HEK293 (cell line): ENCODE data around the gene PAAF1.
A peak's percentile ranks its signal among the peaks of the same experiment; 100 is the strongest.

Experiments used
- CTCF ChIA-PET: fragments of 350-600 bp; formaldehyde crosslinking; extraction: SDS; loops from one replicate; lab custom pipeline; 2021; ENCODE audit warnings: antibody characterized with exemption; lab: Yijun Ruan, JAX
- POLR2A ChIA-PET: fragments of 300-600 bp; formaldehyde crosslinking; extraction: SDS; loops from one replicate; lab custom pipeline; 2020; ENCODE audit warnings: antibody characterized with exemption, inconsistent platforms; lab: Yijun Ruan, JAX
- H3K27ac ChIP-seq: fragments of 200-500 bp; sonication (Bioruptor generic); 2 replicates; pipeline ENCODE4 v1.5.1; 2014; ENCODE audit warnings: low read depth, low read length, control low read depth, inconsistent platforms; ENCODE audit errors: extremely low read depth
- H3K36me3 ChIP-seq, 2 experiments: fragments of 200-500 bp in 1 of 2; sonication (Bioruptor generic) in 1 of 2; 1 replicate in 1 of 2; 2 replicates in 1 of 2; pipeline ENCODE4 v1.5.1; 2014 to 2017; ENCODE audit warnings: inconsistent platforms in 2 of 2, low read length in 2 of 2; ENCODE audit not compliant: control insufficient read depth in 2 of 2, insufficient read depth in 1 of 2
- H3K4me1 ChIP-seq: fragments of 200-500 bp; sonication (Bioruptor generic); 2 replicates; pipeline ENCODE4 v1.5.1; 2014; ENCODE audit warnings: mild to moderate bottlenecking, low read length, inconsistent platforms; ENCODE audit not compliant: control insufficient read depth, insufficient read depth
- H3K4me3 ChIP-seq: 2 replicates; pipeline ENCODE4 v1.5.1; 2011; ENCODE audit warnings: low read depth, mild to moderate bottlenecking, control low read depth, low read length, moderate library complexity
- H3K9me3 ChIP-seq: fragments of 200-500 bp; sonication (Bioruptor generic); 2 replicates; pipeline ENCODE4 v1.5.1; 2014; ENCODE audit warnings: low read depth, low read length, inconsistent platforms; ENCODE audit not compliant: control insufficient read depth, insufficient read depth
- GLIS1 ChIP-seq: fragments of 450-650 bp; formaldehyde crosslinking; IDR thresholded peaks from 2 replicates; pipeline ENCODE4 v1.5.1; 2016; ENCODE audit warnings: missing biosample characterization, missing genetic modification characterization
- ZBTB21 ChIP-seq: fragments of 450-650 bp; formaldehyde crosslinking; IDR thresholded peaks from 2 replicates; pipeline ENCODE4 v1.5.1; 2017; ENCODE audit warnings: missing biosample characterization, missing genetic modification characterization
- ZNF10 ChIP-seq: fragments of 450-650 bp; formaldehyde crosslinking; IDR thresholded peaks from 2 replicates; pipeline ENCODE4 v1.5.1; 2017; ENCODE audit warnings: missing biosample characterization, missing genetic modification characterization
- ZNF138 ChIP-seq: fragments of 450-650 bp; formaldehyde crosslinking; IDR thresholded peaks from 2 replicates; pipeline ENCODE4 v1.5.1; 2016; ENCODE audit warnings: missing biosample characterization, missing genetic modification characterization, borderline replicate concordance
- ZNF175 ChIP-seq: fragments of 450-650 bp; formaldehyde crosslinking; IDR thresholded peaks from 2 replicates; pipeline ENCODE4 v1.5.1; 2016; ENCODE audit warnings: missing biosample characterization, missing genetic modification characterization
- ZNF214 ChIP-seq: fragments of 450-650 bp; formaldehyde crosslinking; IDR thresholded peaks from 2 replicates; pipeline ENCODE4 v1.5.1; 2017; ENCODE audit warnings: missing biosample characterization, mild to moderate bottlenecking, missing genetic modification characterization, borderline replicate concordance
- ZNF311 ChIP-seq: fragments of 450-650 bp; formaldehyde crosslinking; IDR thresholded peaks from 2 replicates; pipeline ENCODE4 v1.5.1; 2017; ENCODE audit warnings: missing biosample characterization, missing genetic modification characterization, borderline replicate concordance
- ZNF366 ChIP-seq: fragments of 450-650 bp; formaldehyde crosslinking; conservative IDR thresholded peaks from 2 replicates; pipeline ENCODE4 v1.5.1; 2016; ENCODE audit warnings: missing biosample characterization, missing genetic modification characterization
- ZNF561 ChIP-seq: fragments of 450-650 bp; IDR thresholded peaks from 2 replicates; pipeline ENCODE4 v1.5.1; 2018; ENCODE audit warnings: missing biosample characterization, missing genetic modification characterization, borderline replicate concordance
- ZNF660 ChIP-seq: fragments of 450-650 bp; IDR thresholded peaks from 2 replicates; pipeline ENCODE4 v1.5.1; 2018; ENCODE audit warnings: missing biosample characterization, mild to moderate bottlenecking, missing genetic modification characterization
- TF ChIP-seq, protein P1 (sequence below): fragments of 450-650 bp; formaldehyde crosslinking; IDR thresholded peaks from 2 replicates; pipeline ENCODE4 v1.5.1; 2016; ENCODE audit warnings: missing biosample characterization, missing genetic modification characterization
- TF ChIP-seq, protein P2 (sequence below): fragments of 450-650 bp; formaldehyde crosslinking; IDR thresholded peaks from 2 replicates; pipeline ENCODE4 v1.5.1; 2016; ENCODE audit warnings: missing biosample characterization, missing genetic modification characterization
- TF ChIP-seq, protein P3 (sequence below): fragments of 450-650 bp; formaldehyde crosslinking; IDR thresholded peaks from 2 replicates; pipeline ENCODE4 v1.5.1; 2016; ENCODE audit warnings: missing biosample characterization, missing genetic modification characterization, low read depth

The PAAF1 gene

DNA sequence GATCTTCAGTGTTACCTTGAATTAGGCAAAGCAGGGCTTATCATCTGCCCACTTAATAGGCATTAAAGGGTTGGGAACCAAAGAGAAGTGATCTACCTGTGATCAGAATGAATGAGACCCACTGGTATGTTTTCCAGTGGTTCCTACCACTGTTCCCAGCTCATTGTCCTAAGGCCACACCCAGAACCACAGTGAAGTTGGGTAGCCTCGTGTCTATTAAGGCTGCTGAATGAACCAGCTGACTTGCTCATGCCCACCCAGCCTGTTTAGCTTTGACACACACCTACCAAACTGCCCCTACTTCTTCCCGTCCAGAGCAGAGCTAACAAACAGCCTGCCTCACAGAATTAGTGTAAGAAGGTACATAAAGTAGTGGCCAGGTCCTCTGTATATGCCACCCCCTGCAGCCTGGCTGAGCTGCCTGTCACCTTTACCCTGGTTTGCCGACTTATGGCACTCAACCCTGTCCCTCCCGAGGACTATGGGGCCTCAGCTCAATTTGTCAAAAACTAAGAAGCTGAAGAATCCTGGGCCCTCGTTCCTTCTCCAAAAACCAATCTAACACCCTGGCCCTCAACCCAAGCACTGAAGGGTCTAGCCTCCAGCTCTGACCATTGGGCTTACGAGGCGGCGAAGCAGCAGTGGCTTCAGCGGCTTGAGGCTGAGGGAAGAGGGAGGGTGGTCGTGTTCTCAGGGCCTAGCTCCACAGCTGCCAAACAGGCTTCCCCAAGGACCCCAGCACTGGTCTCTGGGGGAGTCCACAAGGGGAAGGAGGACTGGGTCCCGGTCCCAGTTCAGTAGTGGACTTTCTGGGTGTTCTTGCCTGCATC, 96.0 kb downstream of the PAAF1 start (continued):
- TF ChIP-seq ZNF561 (tag by site-specific recombination) (no peak), ZBTB21 (tag by site-specific recombination) (no peak), GLIS1 (tag by site-specific recombination) (no peak), ZNF311 (tag by site-specific recombination) (no peak), ZNF660 (no peak)
- TF ChIP-seq, protein P1, sequence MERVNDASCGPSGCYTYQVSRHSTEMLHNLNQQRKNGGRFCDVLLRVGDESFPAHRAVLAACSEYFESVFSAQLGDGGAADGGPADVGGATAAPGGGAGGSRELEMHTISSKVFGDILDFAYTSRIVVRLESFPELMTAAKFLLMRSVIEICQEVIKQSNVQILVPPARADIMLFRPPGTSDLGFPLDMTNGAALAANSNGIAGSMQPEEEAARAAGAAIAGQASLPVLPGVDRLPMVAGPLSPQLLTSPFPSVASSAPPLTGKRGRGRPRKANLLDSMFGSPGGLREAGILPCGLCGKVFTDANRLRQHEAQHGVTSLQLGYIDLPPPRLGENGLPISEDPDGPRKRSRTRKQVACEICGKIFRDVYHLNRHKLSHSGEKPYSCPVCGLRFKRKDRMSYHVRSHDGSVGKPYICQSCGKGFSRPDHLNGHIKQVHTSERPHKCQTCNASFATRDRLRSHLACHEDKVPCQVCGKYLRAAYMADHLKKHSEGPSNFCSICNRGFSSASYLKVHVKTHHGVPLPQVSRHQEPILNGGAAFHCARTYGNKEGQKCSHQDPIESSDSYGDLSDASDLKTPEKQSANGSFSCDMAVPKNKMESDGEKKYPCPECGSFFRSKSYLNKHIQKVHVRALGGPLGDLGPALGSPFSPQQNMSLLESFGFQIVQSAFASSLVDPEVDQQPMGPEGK: no peak

DNA sequence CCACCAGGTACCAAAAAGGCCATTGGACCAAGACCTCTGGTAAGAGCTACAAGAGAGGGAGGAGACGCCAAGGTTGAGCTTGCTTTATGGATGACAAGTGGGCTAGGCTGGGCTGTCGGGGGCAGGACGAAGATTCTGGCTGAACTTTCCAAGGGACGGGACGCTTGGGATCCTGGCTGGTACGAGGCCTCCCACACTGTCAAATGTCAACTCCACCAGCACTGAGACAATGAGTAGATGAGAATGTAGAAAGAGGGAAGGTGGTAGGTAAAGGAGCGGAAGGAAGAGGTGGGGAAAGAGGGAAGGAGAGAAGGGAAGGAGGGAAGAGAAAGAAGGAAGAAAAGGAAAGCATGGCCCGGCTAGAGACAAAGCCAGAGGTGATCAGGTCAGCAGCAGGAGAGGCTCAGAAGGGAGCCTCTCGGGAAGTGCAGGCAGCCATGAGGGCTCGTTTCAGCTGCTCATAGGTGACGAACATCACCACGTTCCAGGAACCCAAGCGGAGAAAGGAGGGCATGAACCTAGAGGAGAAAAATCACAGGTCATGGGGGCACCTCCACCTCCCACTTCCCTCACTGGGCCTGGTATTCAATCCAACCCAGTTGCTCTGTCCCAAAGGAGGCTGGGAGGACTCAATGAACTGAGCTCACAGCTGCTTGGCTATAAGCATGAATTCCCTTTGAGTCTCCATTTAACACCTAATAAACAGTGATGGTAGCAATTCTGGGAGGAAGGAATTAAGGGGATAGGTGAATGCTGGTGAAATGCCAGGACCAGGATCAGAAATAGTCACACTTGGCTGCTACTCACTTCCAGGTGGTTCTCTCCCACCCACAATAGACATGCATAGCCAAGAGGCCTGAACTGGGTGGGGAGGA, 98.0 kb downstream of the PAAF1 start:
- TF ChIP-seq ZNF138 (tag by site-specific recombination) (no peak), ZNF366 (tag by site-specific recombination) (peak; percentile 63), ZNF175 (tag by site-specific recombination) (no peak)
- TF ChIP-seq, protein P2, sequence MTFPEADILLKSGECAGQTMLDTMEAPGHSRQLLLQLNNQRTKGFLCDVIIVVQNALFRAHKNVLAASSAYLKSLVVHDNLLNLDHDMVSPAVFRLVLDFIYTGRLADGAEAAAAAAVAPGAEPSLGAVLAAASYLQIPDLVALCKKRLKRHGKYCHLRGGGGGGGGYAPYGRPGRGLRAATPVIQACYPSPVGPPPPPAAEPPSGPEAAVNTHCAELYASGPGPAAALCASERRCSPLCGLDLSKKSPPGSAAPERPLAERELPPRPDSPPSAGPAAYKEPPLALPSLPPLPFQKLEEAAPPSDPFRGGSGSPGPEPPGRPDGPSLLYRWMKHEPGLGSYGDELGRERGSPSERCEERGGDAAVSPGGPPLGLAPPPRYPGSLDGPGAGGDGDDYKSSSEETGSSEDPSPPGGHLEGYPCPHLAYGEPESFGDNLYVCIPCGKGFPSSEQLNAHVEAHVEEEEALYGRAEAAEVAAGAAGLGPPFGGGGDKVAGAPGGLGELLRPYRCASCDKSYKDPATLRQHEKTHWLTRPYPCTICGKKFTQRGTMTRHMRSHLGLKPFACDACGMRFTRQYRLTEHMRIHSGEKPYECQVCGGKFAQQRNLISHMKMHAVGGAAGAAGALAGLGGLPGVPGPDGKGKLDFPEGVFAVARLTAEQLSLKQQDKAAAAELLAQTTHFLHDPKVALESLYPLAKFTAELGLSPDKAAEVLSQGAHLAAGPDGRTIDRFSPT (tag by site-specific recombination): no peak
- Histone ChIP-seq H3K4me1 (no peaks in the 10 kb centered on the region), H3K4me3 (no peak overlapping the region), H3K27ac (no peak overlapping the region), H3K9me3 (no peaks in the 10 kb centered on the region), H3K36me3 (peaks cover 0 to 60% of the 10 kb centered on the region in 2 experiments; a peak in 1 of 3 replicates)
- CTCF ChIA-PET: no interaction called here
- POLR2A ChIA-PET: no interaction called here

DNA sequence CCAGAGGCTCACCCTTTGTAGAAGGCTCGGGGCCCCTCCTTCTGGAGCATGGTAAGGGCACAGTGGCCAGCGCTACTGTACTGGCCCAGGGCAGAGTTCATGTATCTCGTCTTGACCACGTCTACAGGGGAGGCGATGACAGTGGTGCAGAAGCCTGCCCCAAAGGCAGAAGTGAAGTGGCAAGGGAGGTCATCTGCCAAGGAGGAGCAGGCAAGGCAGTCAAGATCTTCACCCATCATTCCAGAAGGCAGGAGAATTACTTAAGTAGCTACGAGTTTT, 98.6 kb downstream of the PAAF1 start:
- no peak for TF ChIP-seq ZNF10
- TF ChIP-seq, all 188 proteins: peak for 0
- H3K27ac ChIP-seq: no peak overlapping the region
- POLR2A ChIA-PET: no interaction called here
- peaks cover 0 to 66% of the 10 kb centered on the region in 2 experiments; a peak in 1 of 3 replicates for H3K36me3 ChIP-seq
- H3K9me3 ChIP-seq: no peaks in the 10 kb centered on the region
- CTCF ChIA-PET: no interaction called here
- H3K4me3 ChIP-seq: no peak overlapping the region
- no peaks in the 10 kb centered on the region for H3K4me1 ChIP-seq

DNA sequence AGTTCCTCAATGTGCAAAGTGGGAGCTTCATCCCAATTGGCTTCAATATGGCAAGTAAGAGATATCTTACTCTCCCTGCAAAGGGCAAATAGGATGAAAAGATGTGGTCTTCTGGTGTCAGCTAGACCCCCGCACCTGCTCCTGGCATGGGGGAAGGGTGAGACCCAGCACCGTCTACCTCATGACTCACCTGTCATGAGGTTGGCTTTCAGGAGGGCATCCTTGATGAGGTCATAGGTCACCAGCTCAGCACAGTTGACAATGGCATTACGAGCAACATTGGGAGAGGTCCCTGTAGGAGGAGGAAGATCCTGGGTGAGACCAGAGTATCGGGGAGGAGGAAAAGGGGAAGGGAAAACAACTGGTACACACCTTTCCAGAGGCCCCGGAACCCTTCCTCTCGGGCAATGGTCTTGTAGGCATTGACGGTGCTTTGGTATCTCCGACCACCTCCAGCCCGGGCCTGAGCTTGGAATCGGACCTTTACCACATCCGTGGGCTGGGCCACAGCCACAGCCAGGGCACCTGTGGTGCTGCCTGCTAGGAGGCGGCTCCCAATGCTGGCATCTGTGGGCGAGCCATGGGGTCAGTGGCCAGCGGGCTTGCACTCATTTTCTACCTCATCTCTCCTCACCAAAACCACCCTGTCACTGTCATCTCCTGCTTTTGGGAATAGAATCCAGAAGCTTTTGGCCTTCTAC, 99.8 kb downstream of the PAAF1 start:
- Histone ChIP-seq H3K4me3 (no peak overlapping the region), H3K4me1 (no peaks in the 10 kb centered on the region), H3K27ac (no peak overlapping the region), H3K36me3 (peaks cover 0 to 77% of the 10 kb centered on the region in 2 experiments; a peak in 1 of 3 replicates), H3K9me3 (no peaks in the 10 kb centered on the region)
- ChIA-PET CTCF (interaction anchor here (1.1 kb wide), 1 partner anchor 13 kb away, joined by 3 read pairs; no protein-coding TSS in a partner anchor), POLR2A (no interaction called here)
- no peak for TF ChIP-seq ZNF214 (tag by site-specific recombination)
- TF ChIP-seq, protein P3, sequence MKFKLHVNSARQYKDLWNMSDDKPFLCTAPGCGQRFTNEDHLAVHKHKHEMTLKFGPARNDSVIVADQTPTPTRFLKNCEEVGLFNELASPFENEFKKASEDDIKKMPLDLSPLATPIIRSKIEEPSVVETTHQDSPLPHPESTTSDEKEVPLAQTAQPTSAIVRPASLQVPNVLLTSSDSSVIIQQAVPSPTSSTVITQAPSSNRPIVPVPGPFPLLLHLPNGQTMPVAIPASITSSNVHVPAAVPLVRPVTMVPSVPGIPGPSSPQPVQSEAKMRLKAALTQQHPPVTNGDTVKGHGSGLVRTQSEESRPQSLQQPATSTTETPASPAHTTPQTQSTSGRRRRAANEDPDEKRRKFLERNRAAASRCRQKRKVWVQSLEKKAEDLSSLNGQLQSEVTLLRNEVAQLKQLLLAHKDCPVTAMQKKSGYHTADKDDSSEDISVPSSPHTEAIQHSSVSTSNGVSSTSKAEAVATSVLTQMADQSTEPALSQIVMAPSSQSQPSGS (tag by site-specific recombination): peak; percentile 27; the same call in 1 of the 2 replicates
